ENCODE results near the gene HSP90AA1. TPM values are rescaled to one million over a fixed set of nuclear protein-coding genes. Genes with fewer than 3 reads are reported as not detected.
"Not testable (repeated sequence)": the region's sequence is repeated elsewhere in the genome, so short reads cannot be mapped to it uniquely, and the experiment has no call there.

The HSP90AA1 gene
- total RNA-seq, 4 donors from 2014 or later = 208 to 800 (median 247) TPM

- intact Hi-C loops (cut with DNase I; ENCODE audit: low total_unique reads) = no loop called here
- TF ChIP-seq POLR2A (IDR thresholded peaks at IDR 0.05) = no peak
- no peak for TF ChIP-seq CTCF (IDR thresholded peaks at IDR 0.05)
- H3K36me3 ChIP-seq = no peaks in the 10 kb centered on the region
- H3K9me3 ChIP-seq = no peaks in the 10 kb centered on the region
- peaks cover 0 to 4% of the 10 kb centered on the region in 2 donors for H3K4me1 ChIP-seq
- no peak for DNase-seq
- H3K27me3 ChIP-seq = no peaks in the 10 kb centered on the region
- H3K27ac ChIP-seq = no peak overlapping the region
- no peak overlapping the region for H3K4me3 ChIP-seq
Observed at GRCh38 chr14:102078831-102079699, 7.8 kb downstream of the HSP90AA1 start.

DNA sequence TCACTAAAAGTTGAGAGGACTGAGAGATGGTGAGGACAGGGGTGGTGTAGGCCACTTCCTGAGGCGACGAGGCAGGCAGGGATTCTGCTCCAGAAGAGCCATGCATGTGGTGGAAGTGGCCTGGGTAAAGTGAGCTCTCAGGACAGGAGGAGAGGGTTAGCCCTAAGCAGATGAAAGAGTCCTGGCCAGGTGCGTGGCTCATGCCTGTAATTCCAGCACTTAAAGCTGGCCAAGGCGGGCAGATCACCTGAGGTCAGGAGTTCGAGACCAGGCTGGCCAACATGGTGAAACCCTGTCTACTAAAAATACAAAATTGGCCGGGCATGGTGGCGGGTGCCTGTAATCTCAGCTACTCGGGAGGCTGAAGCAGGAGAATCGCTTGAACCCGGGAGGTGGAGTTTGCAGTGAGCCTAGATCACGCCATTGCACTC is 8.5 kb downstream of the HSP90AA1 start:
- H3K27ac ChIP-seq; DNase-seq; H3K9me3 ChIP-seq; H3K27me3 ChIP-seq; H3K4me1 ChIP-seq; H3K4me3 ChIP-seq; intact Hi-C loops (cut with DNase I; ENCODE audit: low total_unique reads); H3K36me3 ChIP-seq: not testable (repeated sequence)

- Histone ChIP-seq H3K27me3 (no peaks in the 10 kb centered on the region), H3K4me3 (no peak overlapping the region), H3K27ac (no peak overlapping the region), H3K9me3 (no peaks in the 10 kb centered on the region), H3K36me3 (no peaks in the 10 kb centered on the region), H3K4me1 (no peaks in the 10 kb centered on the region)
- TF ChIP-seq POLR2A (IDR thresholded peaks at IDR 0.05) (no peak), CTCF (IDR thresholded peaks at IDR 0.05) (no peak)
- intact Hi-C loops (cut with DNase I; ENCODE audit: low total_unique reads) = no loop called here
- no peak for DNase-seq
Observed at GRCh38 chr14:102077382-102077709, 9.5 kb downstream of the HSP90AA1 start.

DNA sequence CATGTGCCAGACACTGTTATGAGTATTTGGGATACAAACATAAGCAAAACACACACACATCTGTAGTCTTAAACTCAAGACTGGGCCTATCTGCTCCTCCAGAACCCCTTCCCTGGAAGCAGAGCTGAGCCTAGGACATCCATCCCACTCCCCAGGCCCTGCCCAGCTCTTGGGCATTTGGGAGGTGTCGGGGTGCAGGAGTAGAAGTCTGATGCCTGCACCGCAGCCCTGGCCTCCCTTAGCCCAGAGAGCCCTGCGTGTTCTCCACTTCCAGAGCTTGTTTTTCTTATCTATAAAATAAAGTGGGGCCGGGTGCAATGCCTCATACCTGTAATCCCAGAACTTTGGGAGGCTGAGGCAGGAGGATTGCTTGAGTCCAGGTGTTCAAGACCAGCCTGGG is 11.7 kb downstream of the HSP90AA1 start:
- H3K4me3 ChIP-seq = no peak overlapping the region
- intact Hi-C loops (cut with DNase I; ENCODE audit: low total_unique reads) = no loop called here

GRCh38 chr14:102074415-102074964 is 12.4 kb downstream of the HSP90AA1 start:
- no peak overlapping the region for H3K27ac ChIP-seq
- TF ChIP-seq POLR2A (IDR thresholded peaks at IDR 0.05) = no peak
- no peaks in the 10 kb centered on the region for H3K36me3 ChIP-seq
- no peak overlapping the region for H3K4me3 ChIP-seq
- no peak for DNase-seq
- no peaks in the 10 kb centered on the region for H3K4me1 ChIP-seq
- intact Hi-C loops (cut with DNase I; ENCODE audit: low total_unique reads) = no loop called here
- no peaks in the 10 kb centered on the region for H3K9me3 ChIP-seq
- no peaks in the 10 kb centered on the region for H3K27me3 ChIP-seq

More for the DNA sequence above, 11.7 kb downstream of the HSP90AA1 start:
- no peaks in the 10 kb centered on the region for H3K9me3 ChIP-seq
- H3K27me3 ChIP-seq = no peaks in the 10 kb centered on the region
- no peak for TF ChIP-seq POLR2A (IDR thresholded peaks at IDR 0.05)
- TF ChIP-seq CTCF (IDR thresholded peaks at IDR 0.05) = no peak
- H3K27ac ChIP-seq = no peak overlapping the region
- no peaks in the 10 kb centered on the region for H3K36me3 ChIP-seq
- H3K4me1 ChIP-seq = no peaks in the 10 kb centered on the region
- DNase-seq = no peak

- no peak overlapping the region for H3K4me3 ChIP-seq
- H3K27ac ChIP-seq = no peak overlapping the region
- DNase-seq = no peak
- no peaks in the 10 kb centered on the region for H3K9me3 ChIP-seq
- no peaks in the 10 kb centered on the region for H3K27me3 ChIP-seq
- TF ChIP-seq POLR2A (IDR thresholded peaks at IDR 0.05) = no peak
- no peak for TF ChIP-seq CTCF (IDR thresholded peaks at IDR 0.05)
- intact Hi-C loops (cut with DNase I; ENCODE audit: low total_unique reads) = no loop called here
- no peaks in the 10 kb centered on the region for H3K4me1 ChIP-seq
- H3K36me3 ChIP-seq = no peaks in the 10 kb centered on the region
Observed at GRCh38 chr14:102071283-102071998, 15.4 kb downstream of the HSP90AA1 start.

Measured in uterus (tissue), 4 donors.